GM23248 (cell line): ENCODE data around the gene UTS2R. TPM values are rescaled to one million over a fixed set of nuclear protein-coding genes. Genes with fewer than 3 reads are reported as not detected.
"Not testable (repeated sequence)": the region's sequence is repeated elsewhere in the genome, so short reads cannot be mapped to it uniquely, and the experiment has no call there.

Experiments used
- DNase-seq: peaks from one replicate; pipeline ENCODE4 v3.0.0-alpha.2; 2015
- H2AFZ ChIP-seq: fragments of 200-600 bp; sonication (generic); 2 replicates; pipeline ENCODE4 v1.6.1; 2016; ENCODE audit warnings: antibody characterized with exemption
- H3F3A ChIP-seq: fragments of 200-600 bp; sonication (generic); 2 replicates; pipeline ENCODE4 v1.6.1; 2016; ENCODE audit warnings: mild to moderate bottlenecking, antibody characterized with exemption, mixed run types; ENCODE audit not compliant: insufficient read depth
- H3K27ac ChIP-seq: fragments of 200-600 bp; sonication (generic); 2 replicates; pipeline ENCODE4 v1.5.1; 2016; ENCODE audit warnings: mild to moderate bottlenecking
- H3K27me3 ChIP-seq: fragments of 200-600 bp; sonication (generic); replicated peaks from 2 replicates; pipeline ENCODE4 v1.6.1; 2016; ENCODE audit warnings: mild to moderate bottlenecking; ENCODE audit not compliant: insufficient read depth
- H3K36me3 ChIP-seq: fragments of 200-600 bp; sonication (generic); 2 replicates; pipeline ENCODE4 v1.6.1; 2016; ENCODE audit warnings: low read depth, mild to moderate bottlenecking
- H3K4me1 ChIP-seq: fragments of 200-600 bp; sonication (generic); 2 replicates; pipeline ENCODE4 v1.6.1; 2016; ENCODE audit warnings: mild to moderate bottlenecking; ENCODE audit not compliant: insufficient read depth
- H3K4me2 ChIP-seq: fragments of 200-600 bp; sonication (generic); one replicate; pipeline ENCODE4 v1.6.1; 2016; ENCODE audit warnings: mild to moderate bottlenecking; ENCODE audit not compliant: unreplicated experiment
- H3K4me3 ChIP-seq: fragments of 200-600 bp; sonication (generic); 2 replicates; pipeline ENCODE4 v1.5.1; 2016; ENCODE audit warnings: mild to moderate bottlenecking
- H3K79me2 ChIP-seq: fragments of 200-600 bp; sonication (generic); 2 replicates; pipeline ENCODE4 v1.6.1; 2016; ENCODE audit warnings: mild to moderate bottlenecking; ENCODE audit not compliant: insufficient read depth
- H3K9ac ChIP-seq: fragments of 200-600 bp; sonication (generic); 2 replicates; pipeline ENCODE4 v1.6.1; 2016; ENCODE audit warnings: mild to moderate bottlenecking
- H3K9me2 ChIP-seq: fragments of 200-600 bp; sonication (generic); 2 replicates; pipeline ENCODE4 v1.6.1; 2016; ENCODE audit warnings: mixed run types, mild to moderate bottlenecking, moderate library complexity; ENCODE audit not compliant: insufficient read depth
- H3K9me3 ChIP-seq: fragments of 200-600 bp; sonication (generic); one replicate; pipeline ENCODE4 v1.6.1; 2017; ENCODE audit warnings: low read depth
- H4K20me1 ChIP-seq: fragments of 200-600 bp; sonication (generic); 2 replicates; pipeline ENCODE4 v1.6.0; 2016; ENCODE audit not compliant: insufficient read depth
- EZH2 ChIP-seq: fragments of 200-600 bp; sonication (generic); IDR thresholded peaks from 2 replicates; pipeline ENCODE4 v1.6.1; 2018; ENCODE audit warnings: antibody characterized with exemption, mild to moderate bottlenecking; ENCODE audit not compliant: insufficient read depth, poor library complexity, severe bottlenecking
- EZH2phosphoT487 ChIP-seq: fragments of 200-600 bp; sonication (generic); IDR thresholded peaks from 2 replicates; pipeline ENCODE4 v1.6.1; 2018; ENCODE audit warnings: antibody characterized with exemption, moderate library complexity, mild to moderate bottlenecking, low read depth; ENCODE audit not compliant: insufficient read depth
- WGBS, 2 experiments: methylation state at CpG; one replicate each; pipeline ENCODE4 v1.1.6; 2015 to 2017; ENCODE audit warnings: low lambda C conversion rate in 2 of 2, low coverage in 1 of 2; ENCODE audit errors: missing lambda C conversion rate in 2 of 2; 5-methylcytosine and 5-hydroxymethylcytosine counted together
- in situ Hi-C: fragments of 300-500 bp; cut with MboI; formaldehyde crosslinking; loops from 2 replicates; pipeline ENCODE4 v1.15.0; 2020
- polyA plus RNA-seq: library from polyadenylated mRNA; unstranded; fragments of >200 nt; fragmentation: Nextera tagmentation; extraction: Ambion mirVana; gene quantifications from 2 replicates; pipeline ENCODE4 v1.2.1, GENCODE V29; 2016
- total RNA-seq: library from RNA; depleted of rRNA; stranded (reverse); fragments of >200 nt; shearing (Covaris generic); gene quantifications from 2 replicates; pipeline ENCODE4 v1.2.3, GENCODE V29; 2014

Gene UTS2R
- total and polyA plus RNA-seq, 2 experiments from 2014 or later, result not detected

GRCh38 chr17:82377924-82378740 lies 6.6 kb downstream of the UTS2R start:
- Histone ChIP-seq H3K4me1 (no peaks in the 10 kb centered on the region), H3K9me3 (no peaks in the 10 kb centered on the region), H4K20me1 (no peaks in the 10 kb centered on the region), H3F3A (peaks cover 7% of the 10 kb centered on the region; the same call in 1 of the 2 replicates), H3K4me2 (no peak overlapping the region), H3K4me3 (no peak overlapping the region), H3K36me3 (no peaks in the 10 kb centered on the region), H3K27ac (no peak overlapping the region), H3K9me2 (no peaks in the 10 kb centered on the region), H2AFZ (no peak overlapping the region), H3K79me2 (no peaks in the 10 kb centered on the region), H3K27me3 (peaks cover 14% of the 10 kb centered on the region), H3K9ac (no peak overlapping the region)
- 38 to 39% methylated on average over 28 to 31 of the region's 31 CpGs for WGBS, 2 experiments
- DNase-seq, result no peak
- in situ Hi-C loops, result no loop called here
- no peak for TF ChIP-seq EZH2
- TF ChIP-seq EZH2phosphoT487, result no peak

DNA sequence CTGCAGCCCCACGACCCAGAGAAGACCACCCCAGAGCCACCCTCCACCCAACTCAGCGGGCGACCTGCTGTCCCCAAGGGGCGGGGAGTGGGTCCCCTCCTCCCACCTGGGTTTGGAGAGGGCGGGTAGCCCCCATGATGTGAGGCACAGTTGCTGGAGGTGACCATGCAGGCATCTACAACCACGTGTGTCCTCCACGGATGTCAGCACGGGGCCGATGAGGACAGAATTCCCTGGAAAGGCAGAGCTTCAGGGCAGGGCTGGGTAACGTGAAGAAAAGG lies 7.1 kb downstream of the UTS2R start:
- Histone ChIP-seq H3K4me1 (no peaks in the 10 kb centered on the region), H3F3A (peaks cover 7% of the 10 kb centered on the region; the same call in 1 of the 2 replicates), H3K4me2 (no peak overlapping the region), H4K20me1 (no peaks in the 10 kb centered on the region), H3K4me3 (no peak overlapping the region), H3K79me2 (no peaks in the 10 kb centered on the region), H2AFZ (no peak overlapping the region), H3K27ac (no peak overlapping the region), H3K9me2 (no peaks in the 10 kb centered on the region), H3K9ac (no peak overlapping the region), H3K9me3 (no peaks in the 10 kb centered on the region), H3K36me3 (no peaks in the 10 kb centered on the region), H3K27me3 (peaks cover 14% of the 10 kb centered on the region)
- DNase-seq, result no peak
- WGBS, 2 experiments, result 25 to 37% methylated on average over 10 of the region's 10 CpGs
- TF ChIP-seq EZH2 (no peak), EZH2phosphoT487 (no peak)
- in situ Hi-C loops, result no loop called here

DNA sequence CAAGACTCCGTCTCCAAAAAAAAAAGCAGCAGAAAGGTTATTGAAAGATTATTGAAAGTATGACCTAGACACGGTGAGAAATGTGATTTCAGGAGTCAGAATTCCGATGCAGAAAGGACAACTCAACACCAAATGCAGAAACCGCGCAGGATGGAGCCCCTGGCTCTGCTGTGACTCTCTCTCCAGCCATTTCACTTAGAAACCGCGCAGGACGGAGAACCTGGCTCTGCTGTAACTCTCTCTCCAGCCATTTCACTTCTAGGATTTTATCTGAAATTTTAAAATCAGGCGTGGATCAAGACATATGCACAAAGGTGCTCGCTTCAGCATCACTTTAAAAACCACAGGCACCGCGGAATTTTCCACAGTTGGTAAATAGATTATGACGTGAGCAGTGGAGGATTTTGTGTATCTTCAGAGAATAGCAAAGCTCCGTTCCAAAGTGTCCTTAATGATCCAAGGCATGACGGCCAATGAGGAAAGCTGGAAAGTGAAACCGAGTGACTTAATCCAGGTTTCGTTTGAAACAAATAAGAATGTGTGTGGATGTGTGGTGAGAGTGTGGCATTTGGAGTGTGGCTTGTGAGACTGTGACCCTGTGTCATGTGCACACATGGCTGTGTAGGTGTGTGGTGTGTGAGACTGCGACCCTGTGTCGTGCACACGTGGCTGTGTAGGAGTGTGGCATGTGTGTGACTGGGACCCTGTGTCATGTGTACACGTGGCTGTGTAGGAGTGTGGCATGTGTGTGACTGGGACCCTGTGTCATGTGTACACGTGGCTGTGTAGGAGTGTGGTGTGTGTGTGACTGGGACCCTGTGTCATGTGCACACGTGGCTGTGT lies 9.5 kb downstream of the UTS2R start:
- Histone ChIP-seq H3K27ac (no peak overlapping the region), H3K9me2 (no peaks in the 10 kb centered on the region), H3K4me3 (peak overlapping the region; percentile 54), H3K79me2 (no peaks in the 10 kb centered on the region), H3F3A (peaks cover 7% of the 10 kb centered on the region; the same call in 1 of the 2 replicates), H2AFZ (peak overlapping the region; percentile 58; the same call in 1 of the 2 replicates), H3K27me3 (peaks cover 21% of the 10 kb centered on the region), H3K4me2 (peak overlapping the region; percentile 70), H3K36me3 (no peaks in the 10 kb centered on the region), H4K20me1 (no peaks in the 10 kb centered on the region), H3K9ac (peak overlapping the region; percentile 52), H3K4me1 (no peaks in the 10 kb centered on the region), H3K9me3 (no peaks in the 10 kb centered on the region)
- TF ChIP-seq EZH2phosphoT487, result no peak
- TF ChIP-seq EZH2, result no peak
- WGBS, 2 experiments, result 20 to 28% methylated on average over 23 of the region's 23 CpGs
- in situ Hi-C loops, result no loop called here
- peak; percentile 79 for DNase-seq

DNA sequence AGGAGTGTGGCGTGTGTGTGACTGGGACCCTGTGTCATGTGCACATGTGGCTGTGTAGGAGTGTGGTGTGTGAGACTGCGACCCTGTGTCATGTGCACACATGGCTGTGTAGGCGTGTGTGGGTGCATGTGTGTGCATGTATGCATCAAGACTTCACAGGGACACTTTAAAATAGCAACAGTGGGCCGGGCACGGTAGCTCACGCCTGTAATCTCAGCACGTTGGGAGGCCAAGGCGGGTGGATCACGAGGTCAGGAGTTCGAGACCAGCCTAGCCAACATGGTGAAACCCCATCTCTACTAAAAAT lies 10.1 kb downstream of the UTS2R start:
- H3K9me2 ChIP-seq, H4K20me1 ChIP-seq, H3K79me2 ChIP-seq, H2AFZ ChIP-seq, H3K4me1 ChIP-seq, H3K9me3 ChIP-seq, H3K36me3 ChIP-seq, H3K27ac ChIP-seq, H3F3A ChIP-seq, H3K4me3 ChIP-seq, in situ Hi-C loops: not testable (repeated sequence)
- H3K27me3 ChIP-seq, result peaks cover 21% of the 10 kb centered on the region
- H3K9ac ChIP-seq, result peak overlapping the region; percentile 52
- WGBS, 2 experiments, result 68 to 71% methylated on average over 10 of the region's 10 CpGs
- peak; percentile 28 for DNase-seq
- H3K4me2 ChIP-seq, result peak overlapping the region; percentile 70

DNA sequence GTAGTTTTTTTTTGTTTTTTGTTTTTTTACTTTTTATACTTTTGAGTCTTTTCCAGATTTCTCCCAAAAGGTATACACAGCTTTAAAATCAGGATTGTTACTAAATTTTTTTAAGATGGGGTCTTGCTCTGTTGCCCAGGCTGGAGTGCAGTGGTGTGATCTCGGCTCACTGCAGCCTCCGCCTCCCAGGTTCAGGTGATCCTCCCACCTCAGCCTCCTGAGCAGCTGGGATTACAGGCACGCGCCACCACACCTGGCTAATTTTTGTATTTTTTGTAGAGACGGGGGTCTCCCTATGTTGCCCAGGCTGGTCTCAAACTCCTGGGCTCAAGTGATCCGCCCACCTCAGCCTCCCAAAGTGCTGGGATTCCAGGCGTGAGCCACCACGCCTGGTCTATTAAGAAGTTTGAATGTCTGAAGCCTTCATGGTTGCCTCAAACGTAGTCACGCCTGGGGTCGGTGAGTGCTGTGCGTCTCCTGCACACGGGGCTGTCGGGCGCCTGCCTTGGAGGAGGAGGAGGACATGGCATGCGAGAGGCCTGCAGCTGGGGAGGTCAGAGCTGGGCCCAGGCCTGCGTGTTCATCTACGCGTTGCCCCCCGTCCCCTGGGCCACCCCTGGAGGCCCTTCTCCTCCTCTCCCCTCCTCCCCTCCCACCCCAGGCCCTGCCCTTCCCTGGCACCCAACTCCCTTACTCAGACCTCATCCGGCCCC lies 10.8 kb downstream of the UTS2R start:
- H3K4me2 ChIP-seq, H3K4me1 ChIP-seq, H2AFZ ChIP-seq, H3K27ac ChIP-seq, H3K4me3 ChIP-seq, DNase-seq, H3K9ac ChIP-seq, H3F3A ChIP-seq, H3K79me2 ChIP-seq, in situ Hi-C loops, H3K9me2 ChIP-seq, H3K9me3 ChIP-seq, H4K20me1 ChIP-seq, H3K36me3 ChIP-seq: not testable (repeated sequence)
- 78 to 85% methylated on average over 17 to 21 of the region's 21 CpGs for WGBS, 2 experiments
- peaks cover 22% of the 10 kb centered on the region for H3K27me3 ChIP-seq
